PC-9 (cell line): ENCODE data around the gene CIAO3. TPM values are rescaled to one million over a fixed set of nuclear protein-coding genes. Genes with fewer than 3 reads are reported as not detected.

Source experiments
- BruUV-seq: library from RNA; stranded (reverse); fragments of 400-500 nt; replicated peaks from 2 replicates; lab custom pipeline; 2021; lab: Mats Ljungman, UMichigan
- CTCF ChIA-PET: fragments of 300-600 bp; sonication (Branson Sonifier 250); formaldehyde crosslinking; loops from one replicate; lab custom pipeline; 2022; ENCODE audit warnings: antibody characterized with exemption; lab: Charles Lee
- POLR2A ChIA-PET: fragments of 300-600 bp; sonication (Branson Sonifier 250); formaldehyde crosslinking; loops from one replicate; lab custom pipeline; 2022; ENCODE audit warnings: antibody characterized with exemption; ENCODE audit not compliant: unreplicated experiment; lab: Charles Lee
- DNase-seq, 2 experiments: peaks; one replicate each; pipeline versions ENCODE4 v3.0.0 to v3.0.0-alpha.2; 2015 to 2022; ENCODE audit warnings: mixed read lengths in 1 of 2
- H2AFZ ChIP-seq: fragments of 200-600 bp; sonication (generic); 2 replicates; pipeline ENCODE4 v1.8.1; 2017; ENCODE audit warnings: antibody characterized with exemption
- H3F3A ChIP-seq: fragments of 200-600 bp; sonication (generic); 2 replicates; pipeline ENCODE4 v1.8.1; 2017; ENCODE audit warnings: antibody characterized with exemption, mild to moderate bottlenecking, low read depth; ENCODE audit not compliant: insufficient read depth
- H3K27ac ChIP-seq: fragments of 200-600 bp; sonication (generic); 2 replicates; pipeline ENCODE4 v1.6.1; 2016; ENCODE audit warnings: mixed run types
- H3K27me3 ChIP-seq: fragments of 200-600 bp; sonication (generic); 2 replicates; pipeline ENCODE4 v1.6.1; 2016; ENCODE audit warnings: low read depth, mixed run types; ENCODE audit not compliant: insufficient read depth
- H3K36me3 ChIP-seq: fragments of 200-600 bp; sonication (generic); 2 replicates; pipeline ENCODE4 v1.6.1; 2016; ENCODE audit warnings: low read depth, mixed run types
- H3K4me1 ChIP-seq: fragments of 200-600 bp; sonication (generic); replicated peaks from 2 replicates; pipeline ENCODE4 v1.6.1; 2016; ENCODE audit warnings: mixed run types; ENCODE audit not compliant: insufficient read depth
- H3K4me2 ChIP-seq: fragments of 200-600 bp; sonication (generic); 2 replicates; pipeline ENCODE4 v1.6.1; 2017; ENCODE audit warnings: mixed run types
- H3K4me3 ChIP-seq: fragments of 200-600 bp; sonication (generic); 2 replicates; pipeline ENCODE4 v1.6.1; 2016; ENCODE audit warnings: mixed run types
- H3K79me2 ChIP-seq: fragments of 200-600 bp; sonication (generic); 2 replicates; pipeline ENCODE4 v1.6.1; 2017; ENCODE audit warnings: low read depth, mixed run types
- H3K9me2 ChIP-seq: fragments of 200-600 bp; sonication (generic); 2 replicates; pipeline ENCODE4 v1.8.1; 2017; ENCODE audit warnings: mild to moderate bottlenecking; ENCODE audit not compliant: insufficient read depth
- H3K9me3 ChIP-seq: fragments of 200-600 bp; sonication (generic); 2 replicates; pipeline ENCODE4 v1.8.1; 2016; ENCODE audit warnings: low read depth; ENCODE audit not compliant: insufficient read depth
- H4K20me1 ChIP-seq: fragments of 200-600 bp; sonication (generic); 2 replicates; pipeline ENCODE4 v1.8.1; 2017; ENCODE audit not compliant: insufficient read depth
- EZH2 ChIP-seq: fragments of 200-600 bp; sonication (generic); IDR thresholded peaks from 2 replicates; pipeline ENCODE4 v1.8.0; 2017; ENCODE audit warnings: antibody characterized with exemption, low read depth
- intact Hi-C: fragments of 100-400 bp; cut with micrococcal nuclease; formaldehyde crosslinking; loops from one replicate; pipeline ENCODE4 v1.10.0; 2022; ENCODE audit not compliant: unreplicated experiment
- total RNA-seq: library from RNA; stranded (reverse); gene quantifications from 2 replicates; pipeline ENCODE4 v1.2.3, GENCODE V29; 2021
- TF ChIP-seq, protein P1 (sequence below): fragments of 200-600 bp; sonication (generic); conservative IDR thresholded peaks from 2 replicates; pipeline ENCODE4 v1.6.1; 2017; ENCODE audit warnings: mixed run types, antibody characterized with exemption, mild to moderate bottlenecking, moderate library complexity

CIAO3 gene
- total RNA-seq, 1 experiment from 2014 or later = 44.2 TPM

DNA sequence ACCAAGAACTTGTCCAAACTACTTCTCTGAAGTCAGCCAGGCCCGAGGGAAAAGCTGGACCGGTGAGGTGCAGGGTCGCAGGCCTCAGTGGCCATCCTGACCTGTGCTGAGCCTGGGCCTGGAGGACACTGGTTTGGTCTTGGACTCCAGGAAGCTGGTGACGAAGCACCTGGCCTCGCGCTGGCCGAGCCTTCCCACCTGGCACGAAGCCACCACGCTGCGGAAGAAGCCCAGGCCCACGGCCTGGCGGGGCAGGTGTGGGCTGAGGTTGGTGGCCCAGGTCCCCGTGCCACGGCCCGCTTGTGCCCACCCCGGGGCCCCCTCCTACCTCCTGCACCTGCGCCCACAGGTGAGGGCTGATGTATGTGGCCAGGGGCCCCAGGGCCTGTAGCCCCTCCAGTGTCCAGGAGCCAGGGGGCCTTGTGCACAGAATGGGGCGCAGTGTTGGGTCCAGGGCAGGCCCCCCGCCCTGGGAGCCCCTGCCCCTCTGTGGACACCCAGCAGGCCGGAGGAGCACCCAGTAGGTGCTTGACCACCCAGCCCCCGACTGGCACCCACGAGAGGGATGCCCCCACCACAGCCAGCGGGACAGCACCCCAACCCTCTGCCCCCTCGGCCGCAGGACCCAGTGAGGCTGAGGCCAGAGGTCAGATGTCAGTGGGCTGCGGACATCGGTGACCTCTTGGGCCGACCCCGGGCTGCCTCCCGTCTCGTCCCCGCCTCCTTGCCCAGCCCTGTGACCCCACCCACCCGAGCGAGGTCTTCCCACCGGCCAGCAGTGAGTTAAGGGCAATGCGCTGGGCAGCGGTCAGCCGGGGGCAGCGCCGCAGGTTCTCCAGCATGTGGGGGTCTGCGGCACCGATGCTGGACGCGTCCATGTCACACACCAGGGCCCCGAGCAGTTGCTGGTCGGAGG lies 33.5 kb upstream of the CIAO3 start:
- intact Hi-C loops = no loop called here
- H3K4me2 ChIP-seq = no peak overlapping the region
- BruUV-seq = no TSS peak

DNA sequence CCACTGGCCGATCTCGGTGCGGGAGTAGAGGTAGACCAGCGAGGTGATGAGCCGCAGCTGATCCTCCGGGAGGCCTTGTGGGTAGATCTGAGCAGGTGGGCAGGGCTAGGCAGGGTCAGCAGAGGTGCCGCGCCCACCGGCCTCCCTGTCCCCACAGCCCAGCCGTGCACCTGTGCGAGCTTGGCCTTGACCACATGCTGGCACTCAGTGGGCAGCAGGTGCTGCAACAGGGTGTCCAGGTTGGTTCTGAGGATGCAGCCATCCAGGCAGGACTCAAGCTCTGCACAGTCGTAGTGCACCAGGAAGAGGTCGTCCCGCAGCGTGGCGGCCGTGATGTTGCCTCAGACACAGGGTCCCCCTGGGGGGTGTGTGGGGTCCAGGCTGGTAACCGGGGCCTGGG lies 32.2 kb upstream of the CIAO3 start:
- Histone ChIP-seq H3F3A (0 out of 2 replicates have a peak, but pooled peaks cover 4% of the 10 kb centered on the region), H2AFZ (no peak overlapping the region), H3K9me3 (no peaks in the 10 kb centered on the region), H3K27ac (no peak overlapping the region), H3K4me2 (no peak overlapping the region), H4K20me1 (no peaks in the 10 kb centered on the region), H3K4me3 (no peak overlapping the region), H3K9me2 (no peaks in the 10 kb centered on the region), H3K4me1 (no peaks in the 10 kb centered on the region), H3K36me3 (no peaks in the 10 kb centered on the region), H3K27me3 (no peaks in the 10 kb centered on the region), H3K79me2 (no peaks in the 10 kb centered on the region)
- no TSS peak for BruUV-seq
- TF ChIP-seq, protein P1, sequence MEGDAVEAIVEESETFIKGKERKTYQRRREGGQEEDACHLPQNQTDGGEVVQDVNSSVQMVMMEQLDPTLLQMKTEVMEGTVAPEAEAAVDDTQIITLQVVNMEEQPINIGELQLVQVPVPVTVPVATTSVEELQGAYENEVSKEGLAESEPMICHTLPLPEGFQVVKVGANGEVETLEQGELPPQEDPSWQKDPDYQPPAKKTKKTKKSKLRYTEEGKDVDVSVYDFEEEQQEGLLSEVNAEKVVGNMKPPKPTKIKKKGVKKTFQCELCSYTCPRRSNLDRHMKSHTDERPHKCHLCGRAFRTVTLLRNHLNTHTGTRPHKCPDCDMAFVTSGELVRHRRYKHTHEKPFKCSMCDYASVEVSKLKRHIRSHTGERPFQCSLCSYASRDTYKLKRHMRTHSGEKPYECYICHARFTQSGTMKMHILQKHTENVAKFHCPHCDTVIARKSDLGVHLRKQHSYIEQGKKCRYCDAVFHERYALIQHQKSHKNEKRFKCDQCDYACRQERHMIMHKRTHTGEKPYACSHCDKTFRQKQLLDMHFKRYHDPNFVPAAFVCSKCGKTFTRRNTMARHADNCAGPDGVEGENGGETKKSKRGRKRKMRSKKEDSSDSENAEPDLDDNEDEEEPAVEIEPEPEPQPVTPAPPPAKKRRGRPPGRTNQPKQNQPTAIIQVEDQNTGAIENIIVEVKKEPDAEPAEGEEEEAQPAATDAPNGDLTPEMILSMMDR = no peak
- TF ChIP-seq EZH2 = no peak
- ChIA-PET POLR2A (no interaction called here), CTCF (no interaction called here)
- DNase-seq = no peak
- intact Hi-C loops = no loop called here

More for the DNA sequence above, 33.5 kb upstream of the CIAO3 start:
- CTCF ChIA-PET = interaction anchor here (0.6 kb wide), 1 partner anchor 388 kb away, joined by 9 read pairs; no protein-coding TSS in a partner anchor
- H3K9me3 ChIP-seq = no peaks in the 10 kb centered on the region
- peak in 1 of 2 experiments; percentile 62 for DNase-seq
- no peak overlapping the region for H2AFZ ChIP-seq
- peaks cover 3% of the 10 kb centered on the region; the same call in 1 of the 2 replicates for H3K27me3 ChIP-seq
- no peak overlapping the region for H3K27ac ChIP-seq
- H3K36me3 ChIP-seq = no peaks in the 10 kb centered on the region
- H3K4me3 ChIP-seq = no peak overlapping the region
- 0 out of 2 replicates have a peak, but pooled peaks cover 6% of the 10 kb centered on the region for H3F3A ChIP-seq
- H3K79me2 ChIP-seq = no peaks in the 10 kb centered on the region
- no peaks in the 10 kb centered on the region for H3K9me2 ChIP-seq
- no peaks in the 10 kb centered on the region for H4K20me1 ChIP-seq
- H3K4me1 ChIP-seq = no peaks in the 10 kb centered on the region
- POLR2A ChIA-PET = no interaction called here
- no peak for TF ChIP-seq EZH2
- TF ChIP-seq, protein P1 = no peak

DNA sequence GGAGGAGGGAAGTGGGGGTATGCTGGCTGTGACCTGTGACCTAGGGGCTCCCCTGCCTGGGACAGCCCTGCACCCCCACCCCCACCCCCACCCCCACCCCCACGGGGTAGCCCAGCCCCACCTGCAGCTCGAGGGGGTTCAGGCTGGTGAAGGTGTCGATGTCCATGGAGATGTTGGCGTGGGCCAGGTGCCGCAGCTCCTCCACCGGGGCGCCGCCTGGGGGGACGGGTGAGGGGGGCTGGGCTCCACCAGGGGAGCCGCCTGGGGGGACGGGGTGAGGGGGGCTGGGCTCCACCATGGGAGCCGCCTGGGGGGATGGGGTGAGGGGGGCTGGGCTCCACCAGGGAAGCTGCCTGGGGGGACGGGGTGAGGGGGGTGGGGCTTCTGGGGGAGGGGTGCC lies 29.6 kb upstream of the CIAO3 start:
- CTCF ChIA-PET = interaction anchor here (0.6 kb wide), 1 partner anchor 49 kb away, joined by 7 read pairs; the partner anchor contains the start of gene ANTKMT
- BruUV-seq = no TSS peak
- intact Hi-C loops = no loop called here

More for the DNA sequence above, 29.6 kb upstream of the CIAO3 start:
- H3K9me2 ChIP-seq = no peaks in the 10 kb centered on the region
- POLR2A ChIA-PET = no interaction called here
- no peaks in the 10 kb centered on the region for H3K9me3 ChIP-seq
- no peak overlapping the region for H3K4me2 ChIP-seq
- no peaks in the 10 kb centered on the region for H3K4me1 ChIP-seq
- no peaks in the 10 kb centered on the region for H3K79me2 ChIP-seq
- no peaks in the 10 kb centered on the region for H4K20me1 ChIP-seq
- H3K4me3 ChIP-seq = no peak overlapping the region
- DNase-seq = no peak
- H2AFZ ChIP-seq = no peak overlapping the region
- H3K36me3 ChIP-seq = no peaks in the 10 kb centered on the region
- TF ChIP-seq EZH2 = no peak
- TF ChIP-seq, protein P1 = no peak
- no peaks in the 10 kb centered on the region for H3K27me3 ChIP-seq
- H3F3A ChIP-seq = peaks cover 4% of the 10 kb centered on the region; the same call in 1 of the 2 replicates
- no peak overlapping the region for H3K27ac ChIP-seq
